A549 treated with ZK216348 at 1 μM for 4 hours (cell line): ENCODE results near the gene EVX2. TPM values are rescaled to one million over a fixed set of nuclear protein-coding genes. Genes with fewer than 3 reads are reported as not detected.

Experiments
- total RNA-seq: library from RNA; stranded (reverse); fragments of 200-300 nt; extraction: Qiagen RNA extraction; gene quantifications from 5 replicates; pipeline ENCODE4 v1.2.3, GENCODE V29; 2022; ENCODE audit warnings: low read depth

EVX2 gene
- not detected in 5 replicates for total RNA-seq

GRCh38 chr2:176083796-176084261 lies at the start of gene EVX2:
TSS of gene EVX2 (minus strand) at chr2:176083962. CDS start at chr2:176083776, 186 bp downstream.

GRCh38 chr2:176128982-176129796 lies 45.4 kb upstream of the EVX2 start, which contains the start of gene HOXD8:
TSS of gene HOXD8 (plus strand) at chr2:176129705. CDS start at chr2:176130367, 662 bp downstream.

GRCh38 chr2:176122683-176123410 lies 39.1 kb upstream of the EVX2 start, which contains the start of gene HOXD9:
TSS of gene HOXD9 (plus strand) at chr2:176122719. CDS start at chr2:176122769, 50 bp downstream.

GRCh38 chr2:176115883-176116813 lies 32.4 kb upstream of the EVX2 start, which contains the start of gene HOXD10:
TSS of gene HOXD10 (plus strand) at chr2:176116778. CDS start at chr2:176116834, 56 bp downstream.

GRCh38 chr2:176106581-176107539 lies 23.1 kb upstream of the EVX2 start, which contains the start of gene HOXD11:
TSS of gene HOXD11 (plus strand) at chr2:176107280. CDS start at chr2:176107356, 76 bp downstream.

GRCh38 chr2:176099728-176100546 lies 16.2 kb upstream of the EVX2 start, which contains the start of gene HOXD12:
TSS of gene HOXD12 (plus strand) at chr2:176099795. CDS start at chr2:176099802, 7 bp downstream.

GRCh38 chr2:176092270-176093144 lies 8.7 kb upstream of the EVX2 start, which contains the start of gene HOXD13:
TSS of gene HOXD13 (plus strand) at chr2:176092721. CDS start at chr2:176092891, 170 bp downstream.

Other genes with a start within 250 kb of the EVX2 start
- gene LNPK, start 81.7 kb downstream of the EVX2 start, total RNA-seq, result 7.6 to 19.0 TPM (median 13.2 TPM) in 5 replicates
- 0.07 to 0.27 TPM (median 0.23 TPM) in 5 replicates for gene HOXD13, start 8.8 kb upstream of the EVX2 start, total RNA-seq
- not detected in 5 replicates for gene HOXD12, start 15.8 kb upstream of the EVX2 start, total RNA-seq
- 5.8 to 7.8 TPM (median 6.6 TPM) in 5 replicates for gene HOXD11, start 23.3 kb upstream of the EVX2 start, total RNA-seq
- gene HOXD10, start 32.8 kb upstream of the EVX2 start, total RNA-seq, result 5.5 to 7.6 TPM (median 6.7 TPM) in 5 replicates
- 1.2 to 1.8 TPM (median 1.8 TPM) in 5 replicates for gene HOXD9, start 38.8 kb upstream of the EVX2 start, total RNA-seq
- 4.5 to 6.3 TPM (median 5.7 TPM) in 5 replicates for gene HOXD8, start 45.7 kb upstream of the EVX2 start, total RNA-seq
- 0.44 to 0.66 TPM (median 0.56 TPM) in 5 replicates for gene HOXD4, start 67.6 kb upstream of the EVX2 start, total RNA-seq
- 0.14 to 0.32 TPM in 2 of 5 replicates, not detected in the others for gene HOXD3, start 73.3 kb upstream of the EVX2 start, total RNA-seq
- 0.18 to 0.28 TPM (median 0.24 TPM) in 4 of 5 replicates, not detected in the other for gene HOXD1, start 104.7 kb upstream of the EVX2 start, total RNA-seq
- gene MTX2, start 185.5 kb upstream of the EVX2 start, total RNA-seq, result 43.3 to 54.2 TPM (median 44.5 TPM) in 5 replicates